ENCODE data around the gene CDK5RAP1. TPM values are rescaled to one million over a fixed set of nuclear protein-coding genes. Genes with fewer than 3 reads are reported as not detected.

Gene CDK5RAP1
- total and polyA plus RNA-seq, 2 of the 8 experiments (the other 6 are each of a cell fraction or from before 2014, with no cell fraction given), result 37.8 to 46.6 TPM

GRCh38 chr20:33351696-33352095 is 49.6 kb downstream of the CDK5RAP1 start (continued):
- no peak for TF ChIP-seq MAFK (IDR thresholded peaks at IDR 0.05; ENCODE audit: low read depth, low read length)
- TF ChIP-seq CBX5 (IDR thresholded peaks at IDR 0.05; ENCODE audit: low read depth, low read length), result no peak
- no peak for TF ChIP-seq SIRT6 (IDR thresholded peaks at IDR 0.05; ENCODE audit: low read length)

Data from H1 (cell line).